ENCODE measurements around the gene PAPPA.
A peak's percentile ranks its signal among the peaks of the same experiment; 100 is the strongest.

The PAPPA gene

GRCh38 chr9:116437411-116438370, 284.1 kb downstream of the PAPPA start:
- Histone ChIP-seq H3K4me2 (no peak overlapping the region), H3K27me3 (no peaks in the 10 kb centered on the region), H3K9me3 (no peaks in the 10 kb centered on the region), H3K9ac (no peak overlapping the region), H3K4me3 (no peak overlapping the region), H4K20me1 (no peaks in the 10 kb centered on the region), H3K36me3 (no peaks in the 10 kb centered on the region), H3K27ac (no peak overlapping the region), H3K4me1 (no peaks in the 10 kb centered on the region)
- TF ChIP-seq Cebpa-rat (IDR thresholded peaks at IDR 0.05), result no peak

GRCh38 chr9:116442528-116442927, 288.9 kb downstream of the PAPPA start:
- no peak for TF ChIP-seq Cebpa-rat (IDR thresholded peaks at IDR 0.05)
- no peak overlapping the region for H3K27ac ChIP-seq
- no peaks in the 10 kb centered on the region for H3K9me3 ChIP-seq

GRCh38 chr9:116447934-116448333, 294.3 kb downstream of the PAPPA start:
- H3K9ac ChIP-seq, result no peak overlapping the region
- no peaks in the 10 kb centered on the region for H3K27me3 ChIP-seq
- H3K4me1 ChIP-seq, result peaks cover 12% of the 10 kb centered on the region
- no peaks in the 10 kb centered on the region for H3K9me3 ChIP-seq
- peak overlapping the region; percentile 40; the same call in 1 of the 2 replicates for H3K27ac ChIP-seq
- H3K36me3 ChIP-seq, result no peaks in the 10 kb centered on the region
- peak overlapping the region; percentile 49 for H3K4me2 ChIP-seq
- H4K20me1 ChIP-seq, result no peaks in the 10 kb centered on the region
- H3K4me3 ChIP-seq, result no peak overlapping the region
- TF ChIP-seq Cebpa-rat (IDR thresholded peaks at IDR 0.05), result no peak

More at GRCh38 chr9:116442528-116442927, 288.9 kb downstream of the PAPPA start:
- Histone ChIP-seq H3K4me2 (no peak overlapping the region), H3K27me3 (no peaks in the 10 kb centered on the region), H3K36me3 (no peaks in the 10 kb centered on the region), H3K4me3 (no peak overlapping the region), H4K20me1 (no peaks in the 10 kb centered on the region), H3K4me1 (peaks cover 2% of the 10 kb centered on the region), H3K9ac (no peak overlapping the region)

DNA sequence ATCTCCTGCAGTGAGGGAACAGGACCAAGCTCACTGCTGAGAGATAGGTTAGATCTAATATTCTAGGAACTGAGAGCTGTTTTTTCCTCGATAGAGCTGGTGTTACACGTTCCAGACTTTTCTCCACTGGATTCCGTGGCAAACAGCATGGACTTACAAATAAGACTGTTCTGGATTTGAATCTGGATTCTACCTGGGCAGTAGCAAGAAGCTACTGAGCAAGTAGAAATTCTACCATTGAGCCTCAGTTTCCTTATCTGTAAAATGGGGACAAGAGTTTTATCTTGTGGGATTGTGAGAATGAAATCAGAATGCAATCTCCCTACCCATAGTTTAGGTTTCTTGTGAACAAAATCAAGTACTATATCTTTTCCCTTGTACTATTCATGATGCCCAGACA, 294.8 kb downstream of the PAPPA start:
- H3K9ac ChIP-seq, result no peak overlapping the region
- no peak overlapping the region for H3K4me3 ChIP-seq
- H3K4me1 ChIP-seq, result peaks cover 12% of the 10 kb centered on the region
- H3K27ac ChIP-seq, result peak overlapping the region; percentile 40; the same call in 1 of the 2 replicates
- H3K36me3 ChIP-seq, result no peaks in the 10 kb centered on the region
- peak overlapping the region; percentile 49 for H3K4me2 ChIP-seq
- H4K20me1 ChIP-seq, result no peaks in the 10 kb centered on the region
- TF ChIP-seq Cebpa-rat (IDR thresholded peaks at IDR 0.05), result no peak
- H3K9me3 ChIP-seq, result no peaks in the 10 kb centered on the region
- H3K27me3 ChIP-seq, result no peaks in the 10 kb centered on the region

DNA sequence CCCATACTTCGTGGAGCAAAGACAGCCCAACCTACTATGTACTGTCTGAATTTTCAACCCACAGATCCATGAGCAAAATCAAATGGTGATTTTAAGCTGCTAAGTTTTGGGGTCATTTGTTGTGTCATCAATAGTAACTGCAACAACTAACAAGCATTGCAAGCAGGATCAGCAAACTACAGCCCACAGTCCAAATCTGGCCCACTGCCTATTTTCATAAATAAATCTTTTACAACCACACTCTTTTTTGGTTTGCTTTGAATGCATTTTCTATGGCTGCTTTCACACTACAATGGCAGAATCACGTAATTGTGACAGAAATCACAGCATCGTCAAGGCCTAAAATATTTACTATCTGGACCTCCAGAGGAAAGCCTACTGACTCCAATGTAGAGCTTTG, 296.4 kb downstream of the PAPPA start:
- TF ChIP-seq Cebpa-rat (IDR thresholded peaks at IDR 0.05), result no peak
- H4K20me1 ChIP-seq, result no peaks in the 10 kb centered on the region
- H3K36me3 ChIP-seq, result no peaks in the 10 kb centered on the region
- no peak overlapping the region for H3K27ac ChIP-seq
- H3K9ac ChIP-seq, result no peak overlapping the region
- no peak overlapping the region for H3K4me3 ChIP-seq
- H3K27me3 ChIP-seq, result no peaks in the 10 kb centered on the region
- H3K9me3 ChIP-seq, result no peaks in the 10 kb centered on the region
- no peak overlapping the region for H3K4me2 ChIP-seq
- H3K4me1 ChIP-seq, result peaks cover 12% of the 10 kb centered on the region

- H3K27me3 ChIP-seq, result no peaks in the 10 kb centered on the region
- no peaks in the 10 kb centered on the region for H3K36me3 ChIP-seq
- H3K27ac ChIP-seq, result no peak overlapping the region
- TF ChIP-seq Cebpa-rat (IDR thresholded peaks at IDR 0.05), result no peak
- H3K9me3 ChIP-seq, result no peaks in the 10 kb centered on the region
- H3K4me1 ChIP-seq, result peaks cover 12% of the 10 kb centered on the region
- H4K20me1 ChIP-seq, result no peaks in the 10 kb centered on the region
- H3K9ac ChIP-seq, result no peak overlapping the region
- H3K4me3 ChIP-seq, result no peak overlapping the region
- no peak overlapping the region for H3K4me2 ChIP-seq
Measured at GRCh38 chr9:116450378-116451139, 297.0 kb downstream of the PAPPA start.

GRCh38 chr9:116451500-116452115, 298.0 kb downstream of the PAPPA start:
- Histone ChIP-seq H3K36me3 (no peaks in the 10 kb centered on the region), H3K9ac (no peak overlapping the region), H3K9me3 (peaks cover 5% of the 10 kb centered on the region), H3K4me1 (peaks cover 12% of the 10 kb centered on the region), H3K27me3 (no peaks in the 10 kb centered on the region), H3K4me2 (no peak overlapping the region), H3K4me3 (no peak overlapping the region), H3K27ac (no peak overlapping the region), H4K20me1 (no peaks in the 10 kb centered on the region)
- TF ChIP-seq Cebpa-rat (IDR thresholded peaks at IDR 0.05), result no peak

All from BLaER1 (cell line).